Stimulated activated CD8-positive, alpha-beta memory T cell treated with anti-CD3 and anti-CD28 coated beads, Interleukin-2, amount 100 ng/mL, for 48 hours (primary cell): ENCODE results near the gene RPGRIP1L.
A peak's percentile ranks its signal among the peaks of the same experiment; 100 is the strongest.

Experiments used
- DNase-seq, 2 donors: peaks; one replicate each; pipeline ENCODE4 v3.0.0-alpha.2; 2020; ENCODE audit warnings: low read depth in 2 of 2

RPGRIP1L gene

GRCh38 chr16:53549970-53550690, 153.5 kb downstream of the RPGRIP1L start:
- DNase-seq: peak in 1 of 2 donors; percentile 10
